NCI-H748 (cell line): ENCODE data around the gene CGN.

Experiments
- DNase-seq: peaks from one replicate; lab custom pipeline; 2025; ENCODE audit not compliant: unreplicated experiment; lab: John Stamatoyannopoulos, UW

CGN gene

GRCh38 chr1:151523326-151523725 lies 12.1 kb downstream of the CGN start:
- DNase-seq: no peak

DNA sequence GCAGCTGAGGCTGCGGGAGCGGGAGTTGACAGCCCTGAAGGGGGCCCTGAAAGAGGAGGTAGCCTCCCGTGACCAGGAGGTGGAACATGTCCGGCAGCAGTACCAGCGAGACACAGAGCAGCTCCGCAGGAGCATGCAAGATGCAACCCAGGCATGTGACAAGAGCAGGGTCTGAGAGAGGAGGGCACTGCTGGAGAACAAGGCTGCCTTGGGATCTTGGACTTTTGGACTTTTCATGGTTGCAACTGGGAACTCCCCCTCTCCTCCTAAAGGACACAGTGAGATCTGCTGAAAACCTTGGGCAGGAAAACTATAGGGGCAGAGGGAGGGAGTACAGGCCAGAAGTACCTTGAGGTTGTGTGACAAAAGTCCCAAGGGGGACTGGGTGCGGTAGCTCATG lies 13.5 kb downstream of the CGN start:
- DNase-seq: no peak

GRCh38 chr1:151526735-151527525 lies 15.7 kb downstream of the CGN start:
- DNase-seq: no peak

- no peak for DNase-seq
Measured at GRCh38 chr1:151529211-151529702, 18.1 kb downstream of the CGN start.

DNA sequence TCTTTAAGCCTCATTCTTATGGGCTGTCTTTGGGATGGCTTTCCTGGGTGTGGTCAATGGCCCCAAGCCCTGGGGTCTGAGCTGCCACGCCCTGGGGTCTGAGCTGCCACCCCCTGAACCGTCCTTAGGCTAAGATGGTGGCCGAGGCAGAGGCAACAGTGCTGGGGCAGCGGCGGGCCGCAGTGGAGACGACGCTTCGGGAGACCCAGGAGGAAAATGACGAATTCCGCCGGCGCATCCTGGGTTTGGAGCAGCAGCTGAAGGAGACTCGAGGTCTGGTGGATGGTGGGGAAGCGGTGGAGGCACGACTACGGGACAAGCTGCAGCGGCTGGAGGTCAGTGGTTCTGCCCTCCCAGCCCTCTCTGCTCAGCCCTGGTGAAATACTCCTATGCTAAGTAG lies 18.6 kb downstream of the CGN start:
- DNase-seq: no peak

DNA sequence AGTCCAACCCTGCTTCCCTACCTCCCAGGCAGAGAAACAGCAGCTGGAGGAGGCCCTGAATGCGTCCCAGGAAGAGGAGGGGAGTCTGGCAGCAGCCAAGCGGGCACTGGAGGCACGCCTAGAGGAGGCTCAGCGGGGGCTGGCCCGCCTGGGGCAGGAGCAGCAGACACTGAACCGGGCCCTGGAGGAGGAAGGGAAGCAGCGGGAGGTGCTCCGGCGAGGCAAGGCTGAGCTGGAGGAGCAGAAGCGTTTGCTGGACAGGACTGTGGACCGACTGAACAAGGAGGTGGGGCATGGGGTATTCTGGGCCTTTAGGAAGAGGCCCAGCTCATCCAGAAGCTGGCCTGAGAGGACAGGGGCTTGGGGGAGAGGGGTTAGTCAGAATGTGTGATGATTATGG lies 19.3 kb downstream of the CGN start:
- DNase-seq: no peak

GRCh38 chr1:151533870-151534269 lies 22.7 kb downstream of the CGN start:
- no peak for DNase-seq

- DNase-seq: peak; percentile 61
Measured at GRCh38 chr1:151534662-151535278, 23.6 kb downstream of the CGN start.

- DNase-seq: no peak
Measured at GRCh38 chr1:151535326-151536271, 24.4 kb downstream of the CGN start.

DNA sequence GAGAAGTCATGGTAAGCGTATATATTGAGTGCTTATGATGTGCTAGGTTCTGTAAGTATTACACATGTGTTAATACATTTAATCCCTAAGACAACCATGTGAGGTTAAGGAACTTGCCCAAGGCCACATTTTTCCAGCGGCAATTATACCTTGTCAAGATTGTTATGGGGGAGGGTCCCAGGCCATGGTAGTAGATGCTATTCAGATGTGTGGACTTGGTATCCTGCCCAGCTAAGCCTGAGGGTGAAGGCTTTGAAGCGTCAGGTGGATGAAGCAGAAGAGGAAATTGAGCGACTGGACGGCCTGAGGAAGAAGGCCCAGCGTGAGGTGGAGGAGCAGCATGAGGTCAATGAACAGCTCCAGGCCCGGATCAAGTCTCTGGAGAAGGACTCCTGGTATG lies 25.3 kb downstream of the CGN start:
- no peak for DNase-seq

GRCh38 chr1:151537112-151537511 lies 25.9 kb downstream of the CGN start:
- DNase-seq: no peak

DNA sequence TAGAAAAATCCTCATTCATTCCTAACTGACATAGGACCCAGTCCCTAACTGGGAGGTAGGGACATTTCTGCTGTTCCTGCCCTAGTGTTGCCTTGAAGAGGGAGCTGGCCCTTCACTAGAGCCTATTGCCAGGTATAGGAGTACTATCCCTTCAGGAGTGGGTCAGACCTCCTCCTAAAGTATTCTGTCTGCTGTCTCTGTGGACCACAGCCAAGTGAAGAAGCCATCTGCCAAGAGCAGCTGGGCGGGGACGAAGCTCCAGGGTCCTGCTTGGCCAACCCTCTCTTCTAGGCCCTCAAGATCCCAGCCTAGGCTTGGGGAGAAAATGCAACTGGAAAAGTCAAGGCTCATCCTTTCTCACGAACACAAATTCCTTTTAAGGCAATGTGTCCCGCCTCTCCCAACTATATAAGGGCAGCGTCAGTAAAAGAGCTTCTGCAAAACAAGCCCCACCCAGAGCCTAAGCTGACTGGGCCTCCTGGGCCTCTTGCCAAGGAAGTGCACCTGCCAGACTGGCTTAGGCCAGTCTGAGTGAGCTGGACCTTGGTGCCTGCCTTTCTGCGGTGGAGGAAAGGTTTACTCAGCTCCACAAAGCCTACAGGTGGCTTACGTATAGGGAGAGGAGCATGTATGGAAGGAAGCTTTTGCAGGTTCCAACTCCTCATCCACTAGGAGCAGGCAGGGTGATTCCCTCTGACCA lies 28.3 kb downstream of the CGN start:
- peak; percentile 99 for DNase-seq

DNA sequence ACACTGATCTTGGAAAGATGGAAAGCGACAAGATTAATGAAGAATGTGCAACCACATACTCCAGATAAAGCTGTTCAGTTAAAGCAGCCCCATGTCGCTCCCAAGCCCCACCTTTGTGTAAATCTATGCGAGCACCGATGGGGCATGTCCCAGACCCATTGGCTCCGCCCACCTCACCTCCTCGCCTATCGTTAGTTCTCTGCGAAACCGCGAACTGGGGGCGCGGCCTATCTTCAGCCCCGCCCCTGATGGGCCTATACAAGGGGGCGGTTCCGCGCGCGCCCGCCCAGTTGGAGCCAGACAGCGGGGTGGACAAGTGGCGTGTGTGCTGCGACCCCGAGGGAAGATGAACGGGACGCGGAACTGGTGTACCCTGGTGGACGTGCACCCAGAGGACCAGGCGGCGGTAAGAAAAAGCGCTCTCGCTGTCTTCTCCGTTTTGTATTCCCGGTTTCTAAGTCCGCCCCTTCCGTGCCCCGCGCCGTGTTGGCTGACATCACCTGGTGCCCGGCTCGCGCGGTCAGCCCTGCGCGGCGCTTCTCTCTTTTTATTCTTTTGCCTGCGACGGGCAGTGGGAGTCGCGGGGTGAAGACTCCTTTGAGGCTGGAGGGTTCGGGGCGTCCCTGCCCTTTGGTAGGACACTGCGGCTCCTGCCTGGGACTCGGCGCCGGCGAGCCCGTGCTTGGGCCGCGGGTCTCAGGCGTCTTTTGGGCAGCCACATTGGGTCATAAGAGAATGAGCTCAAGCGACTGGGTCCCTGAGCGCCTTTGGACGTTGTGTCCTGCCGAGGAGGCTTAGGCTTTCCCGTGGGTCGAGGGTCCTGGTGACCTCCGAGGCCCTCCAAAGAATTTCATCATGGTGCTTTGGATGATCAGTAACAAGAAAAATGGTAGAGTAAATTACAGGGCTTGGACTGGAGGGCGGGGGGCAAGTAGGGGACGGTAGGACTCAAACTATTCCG lies 29.1 kb downstream of the CGN start, which contains the start of gene TUFT1:
Gene TUFT1, plus strand, starts transcription at position 289 of the 961 bp plus-strand sequence. Its CDS starts 58 bp downstream, at position 347.
- peak; percentile 97 for DNase-seq

- peak; percentile 39 for DNase-seq
Measured at GRCh38 chr1:151540982-151541377, 29.8 kb downstream of the CGN start.

- no peak for DNase-seq
Measured at GRCh38 chr1:151541752-151542151, 30.6 kb downstream of the CGN start.

DNA sequence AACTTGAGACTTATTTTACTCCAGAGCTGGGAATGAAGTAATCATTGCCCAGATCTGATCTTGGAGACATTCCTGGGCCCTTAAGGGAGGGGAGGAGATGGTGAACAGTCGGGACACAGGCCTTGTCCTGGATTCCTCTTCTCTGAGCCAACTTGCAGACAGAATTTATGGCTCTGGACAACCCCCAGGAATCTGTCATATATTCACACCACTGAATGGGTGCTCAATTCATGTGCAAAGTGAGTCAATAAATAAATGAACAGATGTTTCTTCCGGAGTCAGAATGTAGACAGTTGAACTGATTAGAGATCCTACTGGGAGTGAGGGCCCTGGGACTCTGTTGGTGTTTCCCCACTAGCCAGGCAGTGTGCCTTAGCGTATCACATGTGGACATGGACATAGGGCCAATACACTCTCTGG lies 31.5 kb downstream of the CGN start:
- no peak for DNase-seq

GRCh38 chr1:151545542-151545941 lies 34.4 kb downstream of the CGN start:
- no peak for DNase-seq

- no peak for DNase-seq
Measured at GRCh38 chr1:151546011-151546925, 35.1 kb downstream of the CGN start.
